GM19468 (cell line): ENCODE measurements around the gene CHST11.

Experiments used
- ATAC-seq: cut with Tn5 transposase; IDR thresholded peaks from one replicate; pipeline ENCODE4 v1.9.1; 2021; ENCODE audit warnings: mild to moderate bottlenecking, moderate library complexity, moderate number of reproducible peaks; ENCODE audit not compliant: unreplicated experiment; ENCODE audit errors: extremely low read depth

Gene CHST11

GRCh38 chr12:104477510-104478390, 21.0 kb downstream of the CHST11 start:
- no peak for ATAC-seq

DNA sequence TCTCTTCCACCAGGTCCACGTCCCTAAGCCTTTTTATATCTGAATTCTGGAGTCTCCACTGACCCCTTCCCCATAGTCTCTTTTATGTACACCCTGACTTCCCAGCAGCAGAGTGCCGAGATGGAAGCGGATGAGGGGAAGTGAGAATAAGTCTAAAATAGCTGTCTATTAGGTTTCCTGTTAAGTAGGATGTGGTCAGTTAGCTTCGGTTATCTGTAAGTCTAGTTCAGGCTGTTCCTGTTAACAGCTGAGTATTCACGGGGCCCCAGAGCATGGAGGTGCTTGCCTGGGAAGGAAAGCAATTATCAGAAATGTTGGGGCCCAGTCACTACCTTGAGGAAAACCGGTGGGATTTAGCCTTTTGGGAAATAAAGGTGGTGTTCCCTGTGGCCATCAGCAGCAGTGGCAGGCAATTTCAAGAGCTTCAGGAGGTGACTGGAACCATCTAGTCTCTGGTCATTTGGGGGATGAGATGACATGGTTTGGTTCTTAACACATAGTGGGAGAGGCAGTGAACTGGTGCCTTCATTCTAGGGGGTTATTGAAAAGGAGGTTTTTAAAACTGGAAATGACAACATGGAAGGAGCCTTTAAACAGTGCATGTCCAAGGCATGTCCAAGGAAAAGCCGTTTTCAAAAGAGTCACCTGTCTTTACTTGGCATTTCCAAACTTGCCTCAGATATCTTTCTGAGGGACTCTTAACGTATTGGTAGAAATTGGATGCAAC, 21.8 kb downstream of the CHST11 start:
- peak; percentile 89 for ATAC-seq

- ATAC-seq, result no peak
These were observed 22.4 kb downstream of the CHST11 start for GRCh38 chr12:104479123-104479662.

- ATAC-seq, result no peak
These were observed 23.3 kb downstream of the CHST11 start for GRCh38 chr12:104480012-104480411.

GRCh38 chr12:104480826-104481440, 24.2 kb downstream of the CHST11 start:
- no peak for ATAC-seq

DNA sequence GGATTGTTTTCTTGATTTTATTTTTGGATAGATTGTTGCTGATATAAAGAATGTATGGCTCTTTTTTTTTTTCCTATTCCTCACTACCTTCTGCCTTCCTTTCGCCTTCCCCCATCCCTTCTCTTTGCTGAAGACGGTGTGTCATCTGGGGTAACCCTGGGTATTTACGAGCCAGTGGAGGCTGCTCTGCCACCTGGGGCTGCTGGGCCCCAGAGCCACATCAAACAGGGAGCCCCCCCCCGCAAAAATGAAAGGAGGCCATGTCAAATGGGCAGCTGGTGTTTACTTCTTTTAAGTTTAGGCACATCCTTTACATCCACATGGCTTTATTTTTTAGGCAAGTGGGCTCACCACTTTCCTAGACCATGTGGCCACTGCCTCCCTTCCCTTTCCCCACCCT, 25.4 kb downstream of the CHST11 start:
- no peak for ATAC-seq

DNA sequence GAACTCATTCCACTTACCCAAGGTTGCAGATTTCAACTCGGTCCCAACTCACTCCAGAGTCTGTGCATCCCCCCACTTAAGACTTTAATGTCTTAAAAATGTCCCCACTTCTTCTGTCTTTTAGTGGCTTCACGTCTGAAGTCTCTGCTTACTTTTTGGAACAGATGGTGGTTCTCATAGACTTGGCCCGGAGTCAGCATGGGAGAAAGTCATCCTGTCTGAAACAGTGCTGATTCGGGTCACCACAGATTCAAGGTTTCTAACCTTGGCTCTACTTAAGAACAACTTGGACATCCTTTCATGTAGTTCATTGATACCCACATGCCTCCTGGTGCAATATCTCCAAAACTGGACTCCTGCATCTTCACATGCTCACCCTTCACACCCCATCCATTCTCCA, 26.0 kb downstream of the CHST11 start:
- no peak for ATAC-seq

GRCh38 chr12:104484079-104484478, 27.3 kb downstream of the CHST11 start:
- ATAC-seq, result no peak

DNA sequence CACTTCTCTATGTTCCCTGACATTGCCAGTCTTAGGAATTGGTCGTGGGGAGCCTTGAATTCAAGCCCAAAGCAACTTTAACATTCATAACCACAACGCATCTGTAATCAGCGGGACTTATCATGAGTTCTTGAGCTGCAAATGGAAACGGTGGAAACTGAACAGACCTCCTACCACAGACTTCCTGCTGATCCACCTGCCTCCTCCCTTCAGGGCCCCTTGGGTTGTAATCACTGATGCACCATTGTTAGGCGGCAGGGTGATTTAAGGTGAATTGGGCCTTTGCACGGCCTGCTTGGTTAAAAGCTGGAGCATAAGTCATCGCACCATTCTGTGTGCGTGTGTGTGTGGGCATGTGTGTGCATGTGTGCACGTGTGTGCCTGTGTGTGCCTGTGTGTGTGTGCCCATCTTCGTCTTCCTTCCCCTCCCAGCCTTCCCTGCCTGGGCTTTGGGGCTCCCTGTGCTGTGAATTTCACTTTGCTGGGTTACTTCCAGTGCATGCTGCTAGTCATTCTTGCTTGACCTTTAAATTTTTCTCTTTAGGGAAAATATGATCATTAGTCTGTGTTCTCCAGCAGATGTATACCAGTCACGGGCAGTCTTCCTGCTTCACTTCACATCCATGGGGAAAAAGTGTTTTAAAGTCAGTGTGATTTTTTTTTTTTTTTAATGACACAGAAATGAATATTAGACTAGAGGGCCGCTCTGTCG, 29.1 kb downstream of the CHST11 start:
- ATAC-seq, result no peak

GRCh38 chr12:104486363-104486750, 29.6 kb downstream of the CHST11 start:
- ATAC-seq, result no peak

DNA sequence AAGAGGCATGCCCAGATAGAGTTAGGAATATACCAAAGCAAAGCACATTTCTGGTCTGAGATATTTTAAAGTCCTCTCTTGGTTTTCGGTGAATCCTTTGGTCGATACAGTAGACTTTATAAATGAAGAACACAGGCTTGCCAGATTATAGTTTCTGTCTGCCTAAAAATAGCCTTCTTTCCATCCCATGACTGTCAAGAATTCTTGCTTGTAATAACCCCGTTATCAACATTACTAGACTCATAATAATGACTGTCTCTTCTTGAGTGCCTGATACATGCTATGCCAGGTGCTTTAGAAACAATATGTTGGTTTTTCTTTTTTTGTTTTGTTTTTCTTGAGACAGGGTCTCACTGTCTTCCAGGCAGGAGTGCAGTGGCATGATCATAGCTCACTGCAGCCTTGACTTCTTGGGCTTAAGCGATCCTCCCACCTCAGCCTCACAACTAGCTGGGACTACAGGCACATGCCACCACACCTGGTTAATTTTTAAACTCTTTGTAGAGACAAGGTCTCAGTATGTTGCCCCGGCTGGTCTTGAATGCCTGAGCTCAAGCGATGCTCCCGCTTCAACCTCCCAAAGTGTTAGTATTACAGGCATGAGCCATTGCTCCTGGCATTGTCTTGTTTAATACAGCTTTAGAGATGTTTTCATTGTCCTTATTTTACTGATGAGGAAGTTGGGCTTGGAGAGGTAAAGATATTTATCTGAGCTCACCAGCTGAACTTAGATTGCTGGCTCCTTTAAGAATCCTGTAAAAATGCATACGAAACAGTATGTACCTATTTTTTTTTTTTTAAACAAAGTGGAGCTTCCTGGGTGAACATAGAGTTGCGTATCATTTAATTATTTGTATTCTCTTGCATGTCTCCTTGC, 30.4 kb downstream of the CHST11 start:
- ATAC-seq, result no peak

GRCh38 chr12:104488374-104488773, 31.6 kb downstream of the CHST11 start:
- ATAC-seq, result no peak

GRCh38 chr12:104490186-104490585, 33.4 kb downstream of the CHST11 start:
- no peak for ATAC-seq

GRCh38 chr12:104490850-104491249, 34.1 kb downstream of the CHST11 start:
- ATAC-seq, result no peak

- no peak for ATAC-seq
These were observed 36.7 kb downstream of the CHST11 start for GRCh38 chr12:104493496-104493895.

DNA sequence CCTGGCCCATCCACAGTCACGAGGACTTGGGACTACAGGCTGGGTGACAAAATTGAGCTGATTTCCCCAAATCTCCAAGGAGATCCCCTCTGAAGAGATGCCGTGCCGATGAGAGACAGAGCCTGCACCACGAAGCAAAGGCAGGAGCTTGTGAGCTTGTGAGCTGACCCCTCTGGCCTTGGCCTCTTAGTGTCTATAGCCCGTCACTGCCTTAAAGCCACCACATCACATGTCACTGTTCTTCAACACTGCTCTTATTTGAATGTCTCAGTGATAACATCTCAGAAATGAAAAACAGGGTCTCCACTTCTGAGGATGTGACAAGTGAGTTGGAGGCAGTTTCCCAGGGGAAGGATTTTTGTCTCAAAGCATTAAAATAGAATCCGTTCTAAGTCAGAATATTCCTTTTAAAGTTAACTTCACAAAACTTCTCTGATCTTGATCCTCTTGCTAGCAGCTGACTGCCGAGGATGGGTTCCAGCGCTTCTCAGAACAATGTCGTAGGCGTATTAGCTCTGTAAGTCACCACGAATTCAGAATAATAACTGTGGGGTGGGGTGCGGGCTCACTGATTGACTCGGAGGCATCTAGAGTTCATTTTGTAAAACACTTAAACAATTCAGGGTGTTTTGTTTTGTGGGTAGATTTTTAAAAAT, 37.5 kb downstream of the CHST11 start:
- ATAC-seq, result no peak

GRCh38 chr12:104494793-104495158, 38.0 kb downstream of the CHST11 start:
- ATAC-seq, result peak; percentile 53

DNA sequence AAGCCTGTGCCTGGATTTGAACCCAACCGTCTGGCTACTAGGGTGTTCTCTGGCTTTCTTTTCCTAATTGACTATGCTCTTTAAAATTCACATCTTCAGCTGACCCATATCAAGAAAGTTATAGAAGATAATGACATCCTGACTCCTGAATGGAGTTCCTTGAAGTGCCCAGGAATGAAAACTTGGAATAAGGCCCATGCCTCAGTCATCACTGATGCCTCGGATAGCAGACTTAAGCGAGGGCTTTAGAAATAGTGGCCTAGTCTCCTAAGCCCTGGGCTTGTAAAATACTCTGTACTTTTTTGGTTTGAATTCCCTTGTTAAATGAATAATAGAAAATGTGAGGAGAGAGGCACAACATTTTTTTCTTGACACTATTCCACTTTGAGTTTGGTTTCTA, 39.0 kb downstream of the CHST11 start:
- no peak for ATAC-seq

- ATAC-seq, result no peak
These were observed 39.6 kb downstream of the CHST11 start for GRCh38 chr12:104496336-104496735.
